Esophagus muscularis mucosa (tissue), 4 donors: Measurements from ENCODE around the gene TRPV4. TPM values are rescaled to one million over a fixed set of nuclear protein-coding genes. Genes with fewer than 3 reads are reported as not detected.

Experiments
- DNase-seq: peaks from one replicate; pipeline ENCODE4 v3.0.0-alpha.2; 2017; ENCODE audit errors: extremely low spot score
- H3K27ac ChIP-seq, 4 donors: fragments of 200-600 bp; sonication (generic); replicated peaks in 1 of 4; 1 replicate in 3 of 4; 2 replicates in 1 of 4; pipeline ENCODE4 v1.5.1; 2016 to 2019; ENCODE audit warnings: mild to moderate bottlenecking in 1 of 4
- H3K27me3 ChIP-seq, 4 donors: fragments of 200-600 bp; sonication (generic); one replicate each; pipeline versions ENCODE4 v1.5.1 to v1.6.0; 2016 to 2019
- H3K36me3 ChIP-seq, 4 donors: fragments of 200-600 bp; sonication (generic); one replicate each; pipeline ENCODE4 v1.5.1; 2016 to 2019
- H3K4me1 ChIP-seq, 4 donors: fragments of 200-600 bp; sonication (generic); one replicate each; pipeline ENCODE4 v1.5.1; 2016 to 2019
- H3K4me3 ChIP-seq, 4 donors: fragments of 200-600 bp; sonication (generic); 1 replicate in 2 of 4; 2 replicates in 2 of 4; pipeline ENCODE4 v1.5.1; 2016 to 2019; ENCODE audit warnings: mild to moderate bottlenecking in 4 of 4, moderate library complexity in 1 of 4
- H3K9me3 ChIP-seq, 4 donors: fragments of 200-600 bp; sonication (generic); 1 replicate in 3 of 4; 2 replicates in 1 of 4; pipeline ENCODE4 v1.5.1; 2016 to 2019
- EP300 ChIP-seq: sonication (generic); formaldehyde crosslinking; IDR thresholded peaks from one replicate; pipeline ENCODE4 v1.6.1; 2017; ENCODE audit warnings: antibody characterized with exemption
- POLR2A ChIP-seq: fragments of 450-650 bp; IDR thresholded peaks from one replicate; pipeline ENCODE4 v1.6.1; 2017; ENCODE audit warnings: antibody characterized with exemption, moderate library complexity, mild to moderate bottlenecking, low read depth
- POLR2AphosphoS5 ChIP-seq, 2 donors: sonication (generic); formaldehyde crosslinking; IDR thresholded peaks; one replicate each; pipeline ENCODE4 v1.6.1; 2017; ENCODE audit warnings: antibody characterized with exemption in 2 of 2
- WGBS: methylation state at CpG from one replicate; pipeline ENCODE4 v1.1.5; 2018; 5-methylcytosine and 5-hydroxymethylcytosine counted together
- intact Hi-C: fragments of 100-400 bp; cut with DNase I; formaldehyde crosslinking; loops from one replicate; pipeline ENCODE4 v1.15.1; 2023
- total RNA-seq, 4 donors: library from RNA; depleted of rRNA; stranded (reverse); fragments of >200 nt; gene quantifications; one replicate each; pipeline versions ENCODE4 v1.1.0 to v1.2.1, GENCODE V29; 2016
- TF ChIP-seq, protein P1 (sequence below), 3 experiments: fragments of 200-600 bp in 2 of 3; fragments of 450-650 bp in 1 of 3; sonication (generic) in 2 of 3; IDR thresholded peaks; one replicate each; pipeline ENCODE4 v1.5.1; 2017 to 2019; ENCODE audit warnings: antibody characterized with exemption in 3 of 3, mild to moderate bottlenecking in 2 of 3, moderate library complexity in 1 of 3

Gene TRPV4
- total RNA-seq, 4 donors from 2014 or later: under 0.01 to 0.63 (median 0.35) TPM

DNA sequence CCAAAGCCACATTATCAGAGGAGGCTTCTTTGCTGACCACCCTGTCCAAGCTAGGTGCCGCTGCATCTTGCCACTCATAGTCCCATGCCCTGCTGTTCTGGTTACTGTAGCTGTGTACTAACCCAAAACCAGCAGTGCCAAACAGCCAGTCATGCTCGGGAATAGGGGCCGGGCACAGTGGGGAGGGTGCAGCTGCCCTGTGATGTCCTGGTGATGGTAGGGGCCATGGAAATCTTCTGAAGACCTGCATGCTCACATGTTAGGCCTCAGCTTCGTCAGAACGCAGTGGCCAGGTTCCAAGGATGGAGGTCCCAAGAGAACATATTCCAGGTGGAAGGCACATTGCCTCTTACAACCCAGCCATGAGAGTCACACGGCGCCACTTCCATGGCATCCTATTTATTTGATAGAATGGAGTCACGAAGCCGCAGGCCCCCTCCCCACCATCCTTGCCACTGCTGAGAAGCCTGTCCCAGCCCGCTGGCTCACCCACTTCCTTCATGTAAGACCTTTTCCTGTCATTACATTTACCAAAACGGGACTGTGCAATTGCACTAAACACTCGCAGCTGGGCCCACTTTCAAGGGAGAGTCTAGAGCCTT, 71.0 kb downstream of the TRPV4 start:
- WGBS: 91% methylated on average over 11 of the region's 12 CpGs
- no peak overlapping the region for H3K4me3 ChIP-seq
- H3K36me3 ChIP-seq: no peaks in the 10 kb centered on the region
- intact Hi-C loops: no loop called here
- TF ChIP-seq POLR2AphosphoS5 (IDR thresholded peaks at IDR 0.05) (no peak), EP300 (no peak), POLR2A (no peak)
- TF ChIP-seq, protein P1, sequence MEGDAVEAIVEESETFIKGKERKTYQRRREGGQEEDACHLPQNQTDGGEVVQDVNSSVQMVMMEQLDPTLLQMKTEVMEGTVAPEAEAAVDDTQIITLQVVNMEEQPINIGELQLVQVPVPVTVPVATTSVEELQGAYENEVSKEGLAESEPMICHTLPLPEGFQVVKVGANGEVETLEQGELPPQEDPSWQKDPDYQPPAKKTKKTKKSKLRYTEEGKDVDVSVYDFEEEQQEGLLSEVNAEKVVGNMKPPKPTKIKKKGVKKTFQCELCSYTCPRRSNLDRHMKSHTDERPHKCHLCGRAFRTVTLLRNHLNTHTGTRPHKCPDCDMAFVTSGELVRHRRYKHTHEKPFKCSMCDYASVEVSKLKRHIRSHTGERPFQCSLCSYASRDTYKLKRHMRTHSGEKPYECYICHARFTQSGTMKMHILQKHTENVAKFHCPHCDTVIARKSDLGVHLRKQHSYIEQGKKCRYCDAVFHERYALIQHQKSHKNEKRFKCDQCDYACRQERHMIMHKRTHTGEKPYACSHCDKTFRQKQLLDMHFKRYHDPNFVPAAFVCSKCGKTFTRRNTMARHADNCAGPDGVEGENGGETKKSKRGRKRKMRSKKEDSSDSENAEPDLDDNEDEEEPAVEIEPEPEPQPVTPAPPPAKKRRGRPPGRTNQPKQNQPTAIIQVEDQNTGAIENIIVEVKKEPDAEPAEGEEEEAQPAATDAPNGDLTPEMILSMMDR (IDR thresholded peaks at IDR 0.05): no peak
- DNase-seq: no peak
- peaks cover 0 to 8% (median 0%) of the 10 kb centered on the region in 4 donors for H3K27me3 ChIP-seq
- peaks cover 0 to 8% (median 3%) of the 10 kb centered on the region in 4 donors for H3K9me3 ChIP-seq
- no peak overlapping the region for H3K27ac ChIP-seq
- H3K4me1 ChIP-seq: peaks cover 0 to 8% (median 0%) of the 10 kb centered on the region in 4 donors

DNA sequence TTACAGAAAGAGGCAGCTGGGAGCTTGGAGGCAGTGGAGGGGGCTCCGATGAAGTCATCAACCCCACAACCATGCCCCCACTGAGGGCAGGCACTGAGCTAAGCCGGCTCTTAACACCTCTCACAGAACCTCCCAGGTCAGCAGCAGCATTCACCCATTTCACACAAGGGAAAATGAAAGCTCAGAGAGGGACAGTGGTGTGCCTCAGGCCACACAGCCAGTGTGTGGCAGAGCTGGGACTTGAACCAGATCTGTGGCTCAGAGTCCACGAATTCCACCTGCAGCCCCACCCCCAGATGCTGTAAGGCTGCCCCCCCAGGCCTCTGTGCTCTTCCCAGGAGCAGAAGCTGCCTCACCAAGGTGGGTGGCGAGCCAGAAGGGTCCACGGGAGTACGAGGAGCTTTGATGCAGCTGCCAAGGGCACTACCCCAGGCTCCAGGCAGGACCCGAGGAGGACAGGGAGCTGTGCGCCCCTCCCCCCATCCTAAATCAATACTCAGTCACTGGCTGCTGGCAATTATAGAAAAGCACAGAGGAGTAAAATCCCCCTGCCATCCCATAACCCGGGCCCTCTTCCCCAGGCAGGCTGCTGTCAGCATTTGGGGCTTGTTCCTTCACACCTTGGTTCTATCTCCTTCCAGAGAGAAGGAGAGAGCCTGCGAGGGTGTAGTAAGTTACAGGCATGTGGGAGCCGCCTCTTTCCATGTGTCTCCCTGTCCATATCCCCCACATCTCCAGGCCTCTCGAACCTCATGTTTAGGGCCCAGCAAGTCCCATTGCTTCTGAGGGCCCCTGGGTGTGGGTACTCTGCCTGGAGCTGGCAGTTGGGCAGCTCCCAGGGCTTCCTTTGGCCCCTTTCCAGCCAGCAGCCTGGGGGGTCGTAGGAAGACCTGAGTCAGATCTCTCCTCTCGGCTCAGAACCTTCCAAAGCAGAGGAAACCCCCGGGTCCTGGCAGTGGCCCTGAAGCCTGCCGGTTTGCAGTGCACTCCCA, 72.0 kb downstream of the TRPV4 start:
- WGBS: 76% methylated on average over 11 of the region's 16 CpGs
- intact Hi-C loops: no loop called here
- H3K27me3 ChIP-seq: peaks cover 0 to 8% (median 0%) of the 10 kb centered on the region in 4 donors
- H3K4me1 ChIP-seq: peaks cover 0 to 8% (median 0%) of the 10 kb centered on the region in 4 donors
- H3K9me3 ChIP-seq: peaks cover 0 to 18% (median 7%) of the 10 kb centered on the region in 4 donors
- TF ChIP-seq POLR2A (no peak), EP300 (no peak), POLR2AphosphoS5 (IDR thresholded peaks at IDR 0.05) (no peak)
- TF ChIP-seq, protein P1 (IDR thresholded peaks at IDR 0.05): no peak
- H3K4me3 ChIP-seq: no peak overlapping the region
- no peak overlapping the region for H3K27ac ChIP-seq
- no peaks in the 10 kb centered on the region for H3K36me3 ChIP-seq
- DNase-seq: no peak

DNA sequence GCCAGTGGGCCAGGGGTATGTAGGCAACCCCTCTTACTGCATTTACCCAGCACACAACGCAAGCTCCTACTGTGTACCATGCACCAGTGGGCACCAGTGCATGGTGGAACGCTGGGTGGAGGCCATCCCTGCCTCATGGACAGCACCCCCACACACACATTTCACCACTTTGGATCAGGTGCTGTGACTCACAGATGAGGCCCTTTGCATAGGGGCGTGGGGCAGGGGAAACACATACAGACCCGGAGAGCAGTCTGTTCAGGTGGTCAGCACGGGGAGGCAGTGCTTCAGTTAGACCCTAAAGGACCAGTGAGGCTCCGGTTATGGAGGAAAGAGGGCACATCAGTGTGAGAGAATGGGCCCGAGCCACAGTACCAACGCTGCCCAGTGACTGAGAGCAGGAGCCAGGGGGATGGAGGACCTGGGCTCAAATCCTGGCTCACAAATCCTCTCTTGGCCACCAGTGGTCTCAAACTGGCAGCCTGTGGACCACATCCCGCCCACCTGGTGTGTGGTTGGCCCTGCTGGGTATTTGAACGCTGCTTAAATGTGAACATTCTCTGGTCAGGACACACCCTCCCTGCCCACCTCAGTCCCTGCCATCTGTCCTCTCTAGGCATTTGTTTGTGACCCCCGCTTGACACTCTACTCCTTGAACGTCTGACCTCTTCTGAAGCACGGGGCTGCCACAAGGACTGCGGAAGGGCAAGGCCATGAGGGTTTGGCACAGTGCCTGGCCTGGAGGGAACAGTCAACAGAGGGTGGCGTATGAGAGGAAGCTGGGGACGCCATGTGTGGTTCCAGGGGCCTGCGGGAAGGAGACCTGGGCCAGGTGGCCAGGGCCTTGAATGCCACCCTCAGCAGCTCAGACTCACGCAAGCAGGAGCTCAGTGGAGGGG, 72.9 kb downstream of the TRPV4 start:
- intact Hi-C loops: no loop called here
- Histone ChIP-seq H3K4me3 (no peak overlapping the region), H3K27ac (no peak overlapping the region), H3K9me3 (peaks cover 0 to 18% (median 10%) of the 10 kb centered on the region in 4 donors), H3K4me1 (peaks cover 0 to 8% (median 0%) of the 10 kb centered on the region in 4 donors), H3K27me3 (peaks cover 0 to 8% (median 0%) of the 10 kb centered on the region in 4 donors), H3K36me3 (no peaks in the 10 kb centered on the region)
- DNase-seq: no peak
- WGBS: 85% methylated on average over 16 of the region's 18 CpGs
- TF ChIP-seq, protein P1 (IDR thresholded peaks at IDR 0.05): no peak
- TF ChIP-seq POLR2A: no peak
- no peak for TF ChIP-seq POLR2AphosphoS5 (IDR thresholded peaks at IDR 0.05)
- no peak for TF ChIP-seq EP300

DNA sequence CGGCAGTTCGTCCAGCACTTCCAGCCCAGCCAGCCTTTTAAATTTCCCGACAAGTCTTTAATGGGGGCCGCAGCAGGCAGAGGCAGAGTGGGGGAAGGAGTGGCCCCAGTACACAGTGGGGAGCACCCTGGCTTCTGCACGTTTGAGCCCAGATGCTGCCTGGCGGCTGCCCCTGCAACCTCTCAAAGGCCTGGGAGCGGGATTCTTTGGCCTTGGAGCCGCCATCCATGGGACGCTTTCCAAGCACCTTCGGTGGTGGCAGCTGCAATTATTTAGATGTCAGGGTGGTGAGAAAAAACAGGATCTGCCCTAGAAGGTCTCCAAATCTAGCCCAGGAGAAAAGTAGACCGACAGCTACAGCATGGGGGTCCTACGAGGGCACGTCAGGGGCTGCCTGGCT, 73.6 kb downstream of the TRPV4 start:
- TF ChIP-seq, protein P1 (IDR thresholded peaks at IDR 0.05): no peak
- TF ChIP-seq POLR2AphosphoS5 (IDR thresholded peaks at IDR 0.05) (no peak), EP300 (no peak), POLR2A (no peak)
- WGBS: 74% methylated on average over 13 of the region's 13 CpGs
- peaks cover 0 to 18% (median 10%) of the 10 kb centered on the region in 4 donors for H3K9me3 ChIP-seq
- no peaks in the 10 kb centered on the region for H3K36me3 ChIP-seq
- H3K27me3 ChIP-seq: peaks cover 0 to 8% (median 0%) of the 10 kb centered on the region in 4 donors
- intact Hi-C loops: no loop called here
- peaks cover 0 to 8% (median 0%) of the 10 kb centered on the region in 4 donors for H3K4me1 ChIP-seq
- DNase-seq: no peak
- H3K4me3 ChIP-seq: no peak overlapping the region
- H3K27ac ChIP-seq: no peak overlapping the region
